Measurements from ENCODE around the gene TCERG1L. TPM values are rescaled to one million over a fixed set of nuclear protein-coding genes. Genes with fewer than 3 reads are reported as not detected.

Gene TCERG1L
- polyA plus RNA-seq, 1 donor from 2014 or later, result 0.53 TPM

GRCh38 chr10:131312478-131312836 is 936 bp upstream of the TCERG1L start:
- no peaks in the 10 kb centered on the region for H3K36me3 ChIP-seq (ENCODE audit: insufficient read depth, low read length)
- H4K20me1 ChIP-seq (ENCODE audit: insufficient read depth), result no peaks in the 10 kb centered on the region
- H3K9ac ChIP-seq (ENCODE audit: low read length), result no peak overlapping the region
- H3F3A ChIP-seq (ENCODE audit: insufficient read depth, low read length, poor library complexity, severe bottlenecking), result no peaks in the 10 kb centered on the region
- H2AFZ ChIP-seq (ENCODE audit: low read depth, low read length), result no peak overlapping the region
- no peaks in the 10 kb centered on the region for H3K9me3 ChIP-seq (ENCODE audit: low read length)
- no peaks in the 10 kb centered on the region for H3K79me2 ChIP-seq (replicated peaks; ENCODE audit: insufficient read depth, low read length)
- H3K4me3 ChIP-seq (ENCODE audit: low read length), result peak overlapping the region; percentile 61
- no peaks in the 10 kb centered on the region for H3K9me2 ChIP-seq (ENCODE audit: insufficient read depth, low read length)
- H3K27ac ChIP-seq (ENCODE audit: low read length), result no peak overlapping the region
- TF ChIP-seq, protein P1, sequence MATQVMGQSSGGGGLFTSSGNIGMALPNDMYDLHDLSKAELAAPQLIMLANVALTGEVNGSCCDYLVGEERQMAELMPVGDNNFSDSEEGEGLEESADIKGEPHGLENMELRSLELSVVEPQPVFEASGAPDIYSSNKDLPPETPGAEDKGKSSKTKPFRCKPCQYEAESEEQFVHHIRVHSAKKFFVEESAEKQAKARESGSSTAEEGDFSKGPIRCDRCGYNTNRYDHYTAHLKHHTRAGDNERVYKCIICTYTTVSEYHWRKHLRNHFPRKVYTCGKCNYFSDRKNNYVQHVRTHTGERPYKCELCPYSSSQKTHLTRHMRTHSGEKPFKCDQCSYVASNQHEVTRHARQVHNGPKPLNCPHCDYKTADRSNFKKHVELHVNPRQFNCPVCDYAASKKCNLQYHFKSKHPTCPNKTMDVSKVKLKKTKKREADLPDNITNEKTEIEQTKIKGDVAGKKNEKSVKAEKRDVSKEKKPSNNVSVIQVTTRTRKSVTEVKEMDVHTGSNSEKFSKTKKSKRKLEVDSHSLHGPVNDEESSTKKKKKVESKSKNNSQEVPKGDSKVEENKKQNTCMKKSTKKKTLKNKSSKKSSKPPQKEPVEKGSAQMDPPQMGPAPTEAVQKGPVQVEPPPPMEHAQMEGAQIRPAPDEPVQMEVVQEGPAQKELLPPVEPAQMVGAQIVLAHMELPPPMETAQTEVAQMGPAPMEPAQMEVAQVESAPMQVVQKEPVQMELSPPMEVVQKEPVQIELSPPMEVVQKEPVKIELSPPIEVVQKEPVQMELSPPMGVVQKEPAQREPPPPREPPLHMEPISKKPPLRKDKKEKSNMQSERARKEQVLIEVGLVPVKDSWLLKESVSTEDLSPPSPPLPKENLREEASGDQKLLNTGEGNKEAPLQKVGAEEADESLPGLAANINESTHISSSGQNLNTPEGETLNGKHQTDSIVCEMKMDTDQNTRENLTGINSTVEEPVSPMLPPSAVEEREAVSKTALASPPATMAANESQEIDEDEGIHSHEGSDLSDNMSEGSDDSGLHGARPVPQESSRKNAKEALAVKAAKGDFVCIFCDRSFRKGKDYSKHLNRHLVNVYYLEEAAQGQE (IDR thresholded peaks at IDR 0.05; ENCODE audit: borderline replicate concordance), result no peak
- peak; percentile 84 for TF ChIP-seq SMC3 (conservative IDR thresholded peaks at IDR 0.05; ENCODE audit: poor library complexity)
- peak; percentile 77 for TF ChIP-seq CTCF (IDR thresholded peaks at IDR 0.05; ENCODE audit: poor library complexity, severe bottlenecking)
- TF ChIP-seq RAD21 (conservative IDR thresholded peaks at IDR 0.05), result peak; percentile 73
- no peak overlapping the region for H3K4me2 ChIP-seq (ENCODE audit: low read length)
- peaks cover 34% of the 10 kb centered on the region for H3K27me3 ChIP-seq (ENCODE audit: insufficient read depth, low read depth, low read length)

GRCh38 chr10:131311402-131311660 is 190 bp downstream of the TCERG1L start:
- no peak overlapping the region for H2AFZ ChIP-seq (ENCODE audit: low read depth, low read length)
- H3K4me3 ChIP-seq (ENCODE audit: low read length), result peak overlapping the region; percentile 72
- TF ChIP-seq EP300 (conservative IDR thresholded peaks at IDR 0.05; ENCODE audit: poor library complexity, severe bottlenecking) (no peak), CTCF (IDR thresholded peaks at IDR 0.05; ENCODE audit: poor library complexity, severe bottlenecking) (no peak), POLR2AphosphoS5 (IDR thresholded peaks at IDR 0.05) (no peak), SMC3 (conservative IDR thresholded peaks at IDR 0.05; ENCODE audit: poor library complexity) (no peak), RAD21 (conservative IDR thresholded peaks at IDR 0.05) (no peak), MXI1 (conservative IDR thresholded peaks at IDR 0.05; ENCODE audit: poor library complexity, severe bottlenecking) (no peak), EZH2 (IDR thresholded peaks at IDR 0.05; ENCODE audit: borderline replicate concordance, insufficient read depth, low read length, poor library complexity, severe bottlenecking) (no peak), TAF1 (IDR thresholded peaks at IDR 0.05; ENCODE audit: low read depth) (no peak)
- TF ChIP-seq, protein P1 (IDR thresholded peaks at IDR 0.05; ENCODE audit: borderline replicate concordance), result no peak
- H3K36me3 ChIP-seq (ENCODE audit: insufficient read depth, low read length), result no peaks in the 10 kb centered on the region
- no peak overlapping the region for H3K4me2 ChIP-seq (ENCODE audit: low read length)
- no peaks in the 10 kb centered on the region for H3F3A ChIP-seq (ENCODE audit: insufficient read depth, low read length, poor library complexity, severe bottlenecking)
- peaks cover 34% of the 10 kb centered on the region for H3K27me3 ChIP-seq (ENCODE audit: insufficient read depth, low read depth, low read length)
- H3K9ac ChIP-seq (ENCODE audit: low read length), result peak overlapping the region; percentile 50
- H4K20me1 ChIP-seq (ENCODE audit: insufficient read depth), result no peaks in the 10 kb centered on the region
- H3K79me2 ChIP-seq (replicated peaks; ENCODE audit: insufficient read depth, low read length), result no peaks in the 10 kb centered on the region
- H3K9me2 ChIP-seq (ENCODE audit: insufficient read depth, low read length), result no peaks in the 10 kb centered on the region
- H3K27ac ChIP-seq (ENCODE audit: low read length), result no peak overlapping the region
- H3K9me3 ChIP-seq (ENCODE audit: low read length), result no peaks in the 10 kb centered on the region
